ENCODE measurements around the gene IP6K3.
A peak's percentile ranks its signal among the peaks of the same experiment; 100 is the strongest.

IP6K3 gene

DNA sequence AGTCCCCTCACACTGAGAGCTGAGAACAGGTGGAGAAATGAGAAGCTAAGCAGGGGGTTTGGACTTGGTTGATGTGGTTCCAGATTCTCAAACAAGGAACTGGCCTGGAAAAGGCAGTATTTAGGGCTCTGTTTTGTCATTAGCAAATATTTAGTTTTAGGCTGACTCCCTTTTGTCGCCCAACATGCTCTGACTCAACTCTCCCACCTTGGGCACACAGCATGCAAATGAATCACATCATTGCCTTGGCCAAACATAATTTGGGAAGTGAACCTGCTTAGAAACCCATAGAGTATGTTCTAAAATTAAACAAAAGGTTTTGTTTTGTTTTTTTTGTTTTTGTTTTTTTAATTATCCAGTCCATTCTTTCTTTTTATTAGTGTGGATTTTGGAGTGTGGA is 25.7 kb downstream of the IP6K3 start:
- no peak for DNase-seq

DNA sequence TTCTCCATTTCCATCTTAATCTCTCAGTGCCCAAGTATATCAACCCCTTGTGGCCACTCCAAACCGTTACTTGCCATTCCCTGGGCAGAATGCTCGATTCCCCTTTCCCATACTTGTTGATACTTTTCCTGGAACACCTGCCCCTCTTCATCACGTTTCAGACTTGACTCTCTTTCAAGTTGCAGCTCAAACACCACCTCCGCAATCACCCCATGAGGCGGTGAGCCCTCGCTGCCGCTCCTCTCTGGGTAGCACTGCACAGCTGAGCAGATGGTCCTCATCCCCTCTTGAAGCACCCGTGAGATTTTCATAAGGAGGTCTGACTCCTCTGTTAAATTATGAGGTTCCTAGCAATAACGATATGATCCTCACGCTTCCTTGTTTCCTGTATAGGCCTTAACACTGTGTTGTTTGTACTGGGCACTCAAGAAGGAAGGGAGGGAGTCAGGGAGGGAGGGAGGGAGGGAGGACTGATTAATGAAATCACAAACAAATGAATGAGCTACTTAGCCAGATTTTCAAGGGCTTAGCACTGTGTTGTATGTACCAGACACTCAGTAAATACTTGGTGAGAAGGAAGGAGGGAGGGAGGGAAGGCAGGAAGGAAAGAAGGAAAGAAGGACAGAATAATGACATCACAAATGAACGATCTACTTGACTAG is 27.2 kb downstream of the IP6K3 start:
- no peak for DNase-seq

DNA sequence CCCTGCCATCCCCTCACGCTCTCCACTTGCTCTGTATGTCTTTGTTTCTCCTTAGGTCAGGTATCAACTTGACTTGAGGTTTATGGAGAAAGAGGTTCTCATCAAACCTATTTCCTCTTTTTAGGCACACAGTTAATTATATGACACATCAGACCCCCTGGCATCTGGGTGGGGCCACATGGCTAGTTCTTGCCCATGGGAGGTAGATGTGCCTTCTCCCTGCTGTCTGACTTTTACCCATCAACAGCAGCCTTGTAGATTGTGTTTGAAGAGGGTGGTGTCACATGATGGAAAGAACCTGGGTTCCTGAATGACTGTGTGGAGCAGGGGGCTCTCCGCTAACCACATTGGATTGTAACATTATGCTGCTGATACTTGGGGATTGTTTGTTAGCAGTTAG is 28.0 kb downstream of the IP6K3 start:
- DNase-seq, result no peak

DNA sequence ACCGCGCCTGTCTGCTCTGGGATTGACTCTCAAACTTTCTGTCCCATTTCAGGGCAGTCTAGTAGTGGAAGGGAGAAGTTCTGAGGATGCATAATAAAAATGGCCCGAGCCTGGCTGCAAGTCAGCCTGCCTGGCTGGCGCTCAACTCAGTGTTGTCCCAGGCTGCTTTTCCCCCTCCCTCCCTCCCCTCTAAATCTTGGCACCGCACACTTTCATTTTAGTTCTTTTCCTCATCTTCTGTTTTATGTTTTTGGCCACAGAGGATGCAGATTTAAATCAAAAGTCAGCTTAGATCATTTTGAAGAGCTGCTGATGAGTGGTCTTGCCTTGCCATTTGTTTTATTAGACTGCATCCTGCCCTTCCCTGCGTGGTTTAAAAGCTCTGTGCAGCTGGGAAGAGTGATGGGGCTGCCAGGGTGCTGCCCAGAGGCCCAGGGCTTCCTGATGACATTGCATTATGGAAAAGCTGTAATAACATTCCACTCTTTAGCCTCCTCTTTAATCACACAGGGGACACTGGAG is 28.7 kb downstream of the IP6K3 start:
- no peak for DNase-seq

DNA sequence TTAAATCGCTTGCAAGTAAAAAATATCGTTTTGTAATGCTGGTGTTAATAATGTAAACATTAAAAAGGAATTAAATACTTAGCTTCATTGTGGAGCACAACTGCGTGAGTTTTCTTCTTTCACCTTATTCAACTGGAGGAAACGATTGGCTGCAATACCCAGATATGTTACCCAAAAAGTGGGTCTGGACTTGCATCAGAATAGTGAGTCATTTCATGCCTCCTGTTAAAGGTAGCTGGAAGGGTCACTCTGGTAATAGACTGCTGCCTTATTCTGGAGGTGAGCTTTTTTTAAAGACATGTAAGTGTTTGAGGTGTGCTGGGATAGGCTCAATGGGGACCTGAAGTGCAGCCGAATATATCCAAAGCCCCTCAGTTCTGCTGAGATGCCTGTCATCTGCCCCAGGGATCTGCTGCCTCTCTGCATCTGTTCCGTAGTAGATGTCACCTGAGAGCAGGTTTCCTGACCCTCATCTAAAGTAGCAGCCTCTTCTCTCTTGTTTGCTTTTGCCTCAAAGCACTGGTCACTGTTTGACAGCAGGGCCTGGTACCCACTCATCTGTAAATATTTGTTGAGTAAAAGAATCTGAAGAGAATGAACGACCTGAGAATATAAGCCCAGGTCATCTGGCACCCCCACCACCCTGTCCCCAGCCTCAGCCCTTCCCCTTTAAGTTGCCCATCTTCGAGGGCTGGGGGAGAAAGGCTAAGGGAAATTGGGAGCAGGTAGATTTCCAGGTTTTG is 29.6 kb downstream of the IP6K3 start:
- no peak for DNase-seq

DNA sequence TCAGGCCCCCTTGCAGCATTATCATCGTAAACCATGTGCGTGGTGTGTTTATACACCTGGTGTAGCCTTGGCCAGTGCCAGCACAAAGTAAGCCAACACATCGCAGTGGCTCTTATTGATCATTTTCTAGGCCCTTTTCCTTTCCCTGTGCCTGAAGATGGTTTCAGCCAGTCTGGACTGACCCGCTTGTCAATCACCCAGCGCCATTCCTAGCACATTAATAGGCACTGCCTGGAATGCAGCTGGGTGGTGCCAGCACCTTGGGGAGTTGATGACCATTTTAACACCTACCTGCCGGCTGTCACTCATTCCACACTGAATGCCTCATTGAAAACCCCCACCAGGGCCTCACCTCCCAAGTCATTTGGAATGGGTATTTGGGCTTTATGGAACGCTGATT is 30.3 kb downstream of the IP6K3 start:
- DNase-seq, result no peak

DNA sequence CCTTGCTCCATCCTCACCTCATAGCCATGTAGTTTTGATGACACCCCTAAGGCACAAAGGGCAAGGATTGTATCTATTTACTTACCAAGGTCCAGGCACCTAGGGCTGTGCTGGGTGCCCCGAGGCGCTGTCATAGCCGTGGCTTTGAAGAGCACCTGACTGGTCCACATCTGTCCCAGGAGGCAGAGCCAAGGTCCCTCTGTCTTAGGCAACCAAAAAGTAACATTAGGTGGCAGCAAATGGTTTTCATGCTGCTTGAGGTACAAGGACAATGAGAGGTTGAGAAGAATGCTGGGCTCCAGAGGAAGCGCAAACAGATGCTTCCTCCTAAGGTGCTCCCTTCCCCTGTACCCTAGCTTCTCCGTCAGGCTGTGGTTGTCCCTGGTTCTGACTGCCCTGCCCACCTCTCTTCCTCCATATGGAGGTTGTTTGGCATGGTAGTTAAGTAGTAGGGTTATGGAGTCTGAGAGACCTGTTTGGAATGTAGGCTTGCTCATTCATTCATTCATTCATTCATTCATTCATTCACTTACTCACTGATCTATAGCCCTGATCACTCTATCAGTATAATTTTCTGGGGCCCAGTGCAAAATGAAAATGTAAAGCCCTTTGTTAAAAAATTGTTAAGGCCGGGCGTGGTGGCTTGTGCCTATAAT is 32.2 kb downstream of the IP6K3 start:
- DNase-seq, result no peak

DNA sequence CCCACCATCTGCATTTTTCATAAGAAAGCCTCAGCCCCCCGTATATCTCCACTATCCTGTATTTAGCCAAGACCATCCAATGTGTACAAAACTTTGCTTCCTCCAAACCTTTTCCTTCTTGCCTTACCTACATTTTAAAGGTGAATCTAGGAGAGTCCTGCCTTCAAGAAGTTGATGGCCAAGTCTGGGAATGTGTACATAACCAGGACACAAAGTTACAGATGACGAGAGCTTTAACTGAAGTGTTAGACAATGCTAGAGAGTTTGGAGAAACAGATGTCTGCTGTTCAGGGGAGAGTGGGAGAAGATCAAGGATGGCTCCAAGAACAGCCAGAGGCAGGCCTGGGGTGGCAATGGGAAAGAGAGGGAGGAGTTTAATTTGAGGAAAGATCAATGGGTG is 32.9 kb downstream of the IP6K3 start:
- DNase-seq, result no peak

DNA sequence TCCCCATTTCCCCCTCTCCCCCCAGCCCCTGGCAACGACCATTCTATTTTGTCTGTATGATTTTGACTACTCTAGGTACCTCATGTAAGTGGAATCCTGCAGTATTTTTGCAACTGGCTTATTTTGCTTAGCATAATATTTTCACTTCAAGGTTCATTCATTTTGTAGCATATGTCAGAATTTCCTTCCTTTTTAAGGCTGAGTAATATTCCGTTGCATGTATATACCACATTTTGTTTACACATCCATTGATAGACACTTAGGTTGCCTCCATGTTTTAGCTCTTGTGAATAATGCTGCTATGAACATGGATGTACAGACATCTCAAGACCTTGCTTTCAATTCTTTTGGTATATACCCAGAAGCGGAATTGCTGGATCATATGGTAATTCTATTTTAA is 33.8 kb downstream of the IP6K3 start:
- no peak for DNase-seq

DNA sequence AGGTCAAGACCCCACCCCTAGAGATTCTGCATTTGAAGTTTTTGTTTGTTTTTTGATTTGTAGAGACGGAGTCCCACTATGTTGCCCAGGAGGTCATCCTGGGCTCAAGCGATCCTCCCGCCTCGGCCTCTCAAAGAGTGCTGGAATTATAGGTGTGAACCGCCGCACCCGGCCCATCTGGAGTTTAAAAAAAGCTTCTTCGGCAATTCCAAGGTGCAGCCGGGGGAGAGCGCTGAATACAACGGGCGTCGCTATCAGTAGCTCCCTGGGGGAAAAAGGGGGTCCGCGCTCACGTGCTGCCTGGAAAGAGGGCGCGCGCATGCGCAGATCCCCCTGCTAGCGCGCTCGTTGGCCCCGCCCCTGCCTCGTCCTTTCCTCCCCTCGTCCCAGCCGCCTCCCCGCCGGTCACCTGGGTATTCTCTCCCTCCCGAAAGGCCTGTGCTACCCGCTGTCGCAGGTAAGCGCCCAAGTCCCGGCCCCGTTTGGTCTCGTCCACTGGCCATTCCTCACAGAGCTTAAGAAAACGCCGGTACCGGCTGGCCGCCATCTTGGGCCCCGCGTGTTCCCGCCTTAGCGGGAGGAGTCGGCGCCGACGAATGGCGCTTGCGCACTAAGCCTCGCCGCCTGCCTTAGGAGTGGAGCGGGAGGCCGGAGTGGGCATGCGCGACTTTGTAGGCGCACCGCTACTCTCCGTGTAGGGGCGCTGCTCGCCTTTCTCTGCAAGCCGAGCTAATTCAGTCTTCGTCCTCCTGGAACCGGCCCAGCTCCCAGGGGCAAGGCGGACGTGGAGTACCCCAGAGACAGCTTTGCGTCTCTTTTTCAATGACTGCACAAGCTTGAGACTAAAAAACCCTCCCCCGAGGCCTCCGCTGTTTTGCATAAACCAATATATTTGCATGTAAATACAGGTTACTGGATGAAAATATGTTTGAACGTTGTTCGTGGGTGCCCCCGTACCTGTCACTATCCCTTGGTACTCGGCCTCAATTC is 35.3 kb downstream of the IP6K3 start, which contains the start of gene UQCC2:
TSS of gene UQCC2 (minus strand) at position 561 of the 990 bp plus-strand sequence. CDS start at position 547, 14 bp downstream.
- DNase-seq, result peak; percentile 97

DNA sequence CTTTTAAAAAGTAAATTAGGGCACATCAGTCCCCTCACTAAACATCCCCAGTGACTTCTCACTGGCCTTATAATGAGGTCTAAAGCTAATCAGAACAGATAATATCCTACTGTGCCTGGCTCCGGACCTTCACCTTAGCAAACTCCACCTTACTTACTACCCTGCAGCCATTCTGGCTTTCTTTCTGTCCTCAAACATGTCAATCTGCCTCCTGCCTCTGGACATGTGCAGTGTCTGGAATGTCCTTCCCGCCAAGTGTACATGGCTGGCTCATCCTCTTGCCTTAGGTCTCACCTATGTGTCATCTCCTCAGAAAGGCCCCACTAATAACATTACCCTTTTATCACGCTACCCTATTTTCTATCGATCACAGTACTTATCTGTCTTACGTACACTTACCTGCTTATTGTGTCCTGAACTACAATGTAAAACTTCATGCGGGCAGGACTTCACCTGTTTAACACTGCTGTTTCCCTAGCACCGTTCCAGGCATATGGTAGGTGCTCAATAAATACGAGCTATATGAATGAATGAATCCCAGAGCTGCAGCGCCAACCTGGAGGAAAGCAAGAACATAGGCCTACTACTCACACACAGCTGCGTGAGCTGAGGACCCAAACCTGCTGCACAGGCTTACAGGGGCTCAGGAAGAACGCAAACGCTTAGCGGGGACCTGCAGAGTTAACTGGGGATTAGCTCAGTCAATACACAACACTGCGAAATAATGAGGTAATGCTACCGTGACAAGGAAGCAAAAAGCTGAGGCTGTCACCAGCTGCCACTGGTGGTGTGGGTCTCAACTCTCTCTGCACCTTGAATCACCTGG is 36.2 kb downstream of the IP6K3 start:
- DNase-seq, result no peak

DNA sequence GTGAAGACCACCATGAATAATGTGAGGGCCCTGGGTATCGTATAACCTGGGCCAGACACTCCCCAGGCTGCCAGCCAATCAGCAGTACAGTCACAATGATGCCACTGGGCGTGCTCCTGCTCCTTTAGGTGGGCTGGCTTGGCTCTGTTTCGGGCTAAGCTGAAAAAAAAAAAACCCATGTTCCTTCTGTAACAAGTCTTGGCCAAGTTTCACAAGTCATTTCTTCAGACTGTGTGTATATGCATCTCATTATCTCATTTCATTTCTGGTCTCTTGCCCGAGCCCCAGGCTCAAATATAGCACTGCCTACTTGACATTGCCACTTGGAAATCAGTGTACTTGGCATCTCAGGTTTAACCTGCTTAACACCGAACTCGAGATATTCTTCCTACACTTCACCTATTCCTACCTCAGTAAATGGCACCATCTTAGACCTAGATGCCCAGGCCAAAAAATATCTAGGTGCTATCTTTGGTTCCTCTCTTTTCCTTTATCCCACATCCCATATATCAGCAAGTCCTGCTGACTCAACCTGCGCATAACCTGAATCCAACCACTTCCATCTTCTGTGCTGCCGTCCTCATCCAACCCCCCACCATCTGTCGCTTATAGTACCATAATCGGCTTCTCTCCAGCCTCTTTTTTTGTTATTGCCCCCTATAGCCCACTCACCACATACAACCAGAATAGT is 37.0 kb downstream of the IP6K3 start:
- no peak for DNase-seq

DNA sequence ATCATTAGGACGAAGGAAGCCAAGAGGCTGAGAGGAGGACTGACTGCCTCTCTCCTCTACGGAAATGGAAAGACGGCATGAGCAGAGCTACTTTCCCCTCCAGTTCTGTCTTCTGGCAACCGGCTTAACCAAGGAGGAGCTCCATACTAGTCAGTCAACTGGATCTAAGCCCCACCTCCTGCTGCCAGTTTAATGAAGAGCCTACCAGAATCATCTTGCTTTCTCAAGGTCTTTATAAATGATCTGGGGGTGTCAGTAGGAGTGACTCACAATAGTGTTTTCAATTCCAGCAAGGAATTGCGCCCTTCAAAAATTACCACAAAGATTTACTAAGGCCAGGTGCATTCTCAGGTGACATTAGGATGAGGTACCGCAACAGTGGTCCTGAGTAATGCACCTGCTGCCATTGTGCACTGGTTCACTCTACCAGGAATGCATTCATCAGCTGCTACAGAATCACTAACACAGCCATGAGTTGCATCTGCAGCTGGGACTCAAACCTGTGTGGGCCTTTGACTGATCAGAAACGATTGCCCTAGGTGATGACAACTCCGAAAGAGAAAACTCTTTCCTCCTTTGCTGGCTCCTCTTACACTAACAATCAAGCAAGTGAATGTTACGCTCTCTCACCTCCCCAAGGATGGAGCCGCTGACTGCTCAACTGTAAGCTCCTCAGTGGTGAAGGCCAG is 38.0 kb downstream of the IP6K3 start:
- no peak for DNase-seq

DNA sequence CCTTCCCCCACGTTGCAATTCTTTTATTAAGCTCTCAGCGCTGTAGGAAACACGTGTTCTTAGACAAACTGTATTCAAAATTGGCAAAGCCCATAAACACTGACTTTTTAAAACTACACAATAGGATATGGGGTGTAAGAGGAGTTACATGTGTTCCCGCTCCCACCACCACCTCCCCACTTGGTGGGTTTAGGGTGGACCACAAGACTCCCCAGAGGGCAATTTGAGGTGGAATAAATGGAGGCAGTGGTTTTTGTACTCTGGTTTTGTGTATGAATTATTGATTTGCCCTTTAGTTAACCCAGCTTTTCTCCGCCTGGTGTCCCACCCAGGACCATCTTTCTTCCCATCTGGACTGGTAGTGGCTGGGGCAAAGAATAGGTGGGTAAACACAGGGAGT is 38.9 kb downstream of the IP6K3 start:
- no peak for DNase-seq

DNA sequence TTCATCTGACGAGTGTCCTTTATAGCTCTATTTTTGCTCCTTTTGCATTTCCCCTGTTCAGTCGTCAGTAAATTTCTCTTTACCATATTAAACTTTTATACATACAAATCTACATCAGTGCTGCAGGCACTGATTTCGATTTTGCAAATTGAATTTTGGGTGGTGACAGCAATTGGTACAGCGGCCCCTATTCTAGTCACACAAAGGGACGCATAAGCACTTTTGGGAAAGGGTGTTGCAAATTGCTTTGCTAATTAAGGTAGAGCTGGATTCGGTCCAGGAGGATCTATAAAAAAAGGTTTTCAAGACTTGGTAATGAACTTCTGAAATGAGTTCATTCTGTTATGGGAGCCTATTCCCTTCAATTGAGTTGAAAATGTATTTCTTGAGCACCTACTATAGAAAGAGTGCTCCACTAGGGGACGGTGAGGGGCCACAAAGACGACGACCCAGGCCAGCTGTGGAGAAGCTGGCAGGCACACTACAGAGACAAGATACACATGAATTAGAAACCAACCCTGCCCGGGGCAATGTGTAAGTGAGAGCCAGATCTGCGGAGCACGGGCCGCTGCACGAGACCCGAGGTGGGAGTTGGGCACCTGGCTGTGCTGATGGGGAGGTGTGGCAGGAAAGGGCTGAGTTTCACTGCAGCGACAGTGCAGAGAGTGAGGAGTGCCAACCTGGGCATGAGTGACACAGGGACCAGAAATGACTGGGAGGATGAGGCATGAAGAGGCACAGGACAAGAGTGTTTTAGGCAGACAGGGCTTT is 40.6 kb downstream of the IP6K3 start:
- no peak for DNase-seq

DNA sequence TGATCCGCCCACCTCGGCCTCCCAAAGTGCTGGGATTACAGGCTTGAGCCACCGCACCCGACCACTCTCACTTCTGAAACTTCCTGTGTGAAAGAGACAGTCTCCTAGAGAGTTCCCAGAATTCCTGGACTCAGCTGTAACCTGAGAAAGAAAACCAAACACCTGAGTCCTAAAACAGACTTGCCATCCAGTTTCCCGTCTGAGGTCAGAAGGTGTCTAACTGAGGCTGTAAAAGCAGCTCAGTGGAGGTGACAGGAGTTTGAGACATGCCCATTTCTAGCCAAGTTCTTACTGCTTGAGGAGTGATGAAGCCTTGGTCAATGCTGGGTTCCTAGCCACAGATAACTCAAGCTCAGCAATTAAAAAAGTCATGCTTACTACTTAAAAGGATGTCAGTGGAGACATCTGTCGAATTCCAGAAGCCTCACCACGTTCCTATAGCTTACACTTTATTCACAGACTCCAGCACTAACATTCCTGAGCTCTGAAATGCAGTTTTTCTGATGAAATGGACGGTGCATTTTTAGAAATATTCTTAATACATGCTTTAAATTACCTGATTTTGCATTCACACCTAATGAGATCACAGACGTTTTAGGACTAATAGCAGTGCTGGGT is 41.3 kb downstream of the IP6K3 start:
- no peak for DNase-seq

DNA sequence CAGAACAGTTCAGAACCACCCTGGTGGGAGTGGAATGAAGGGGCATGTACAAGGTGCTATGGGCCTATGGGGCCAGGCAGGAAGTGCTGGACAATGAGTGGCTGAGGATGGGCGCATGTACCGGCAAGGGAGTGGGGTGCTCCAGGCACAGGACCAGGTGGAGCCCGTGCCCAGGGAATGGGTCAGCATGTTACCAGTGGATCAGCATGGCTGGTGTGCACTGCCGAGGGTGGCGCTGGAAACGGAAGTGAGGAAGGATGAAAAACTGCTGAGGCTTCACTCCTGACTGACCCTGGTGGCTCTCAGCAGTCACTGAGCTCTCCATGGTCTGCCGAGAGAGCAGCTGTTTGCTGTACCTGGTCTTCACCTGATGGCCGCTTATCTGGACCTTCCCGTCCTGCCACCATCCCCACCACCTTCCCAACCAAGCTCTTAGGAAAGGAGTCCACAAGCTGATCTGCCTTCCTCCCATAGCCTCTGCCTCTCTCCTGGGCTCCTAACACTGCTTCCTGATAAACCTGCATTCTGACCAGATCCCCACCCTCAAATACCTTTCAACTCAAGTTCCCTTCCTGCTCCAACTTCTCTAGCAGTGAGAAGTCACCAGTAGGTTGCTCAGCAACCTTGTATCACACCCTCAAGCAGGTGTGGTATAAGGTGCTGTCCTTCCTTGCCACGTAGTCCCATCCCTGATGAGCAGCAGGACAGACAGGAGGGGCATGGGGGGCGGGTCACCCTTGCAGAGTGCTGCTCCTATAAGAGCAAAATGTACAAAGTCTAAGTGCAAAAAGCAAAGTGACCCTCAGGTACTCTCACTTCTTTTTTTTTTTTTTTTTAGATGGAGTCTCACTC is 42.3 kb downstream of the IP6K3 start:
- DNase-seq, result no peak

DNA sequence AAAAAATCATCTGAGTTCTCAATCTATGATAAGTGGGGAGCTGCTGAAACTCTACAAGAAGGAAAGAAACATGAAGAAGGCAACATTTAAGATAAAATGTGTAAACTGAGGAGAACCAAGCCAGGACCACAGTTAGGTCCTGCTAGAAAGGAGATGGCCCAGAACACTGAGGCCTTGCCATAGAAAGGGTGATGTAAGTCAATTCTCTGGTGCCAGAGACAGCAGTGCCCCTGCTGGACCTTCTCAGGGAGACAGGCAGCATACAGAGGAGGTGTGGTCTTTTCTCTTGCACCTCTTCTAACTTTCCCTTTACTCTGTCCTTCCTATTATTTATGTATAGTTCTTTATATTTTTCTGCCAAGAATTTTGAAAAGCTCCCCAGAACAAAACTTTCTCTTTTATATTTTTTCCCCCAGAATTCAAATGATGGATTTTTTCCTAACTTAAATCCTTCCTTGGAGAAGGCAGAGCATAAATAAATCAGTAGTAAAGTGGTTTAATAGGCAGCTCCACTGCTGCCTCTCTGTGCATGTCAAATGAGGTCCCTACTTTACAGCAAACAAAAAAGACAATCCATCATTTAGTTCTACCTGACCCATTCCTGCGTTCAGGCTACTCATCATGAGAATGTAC is 44.2 kb downstream of the IP6K3 start:
- DNase-seq, result peak; percentile 45
